Posterior vena cava (tissue), 2 donors: ENCODE data around the gene OR1M1. TPM values are rescaled to one million over a fixed set of nuclear protein-coding genes. Genes with fewer than 3 reads are reported as not detected.
"Not testable (repeated sequence)": the region's sequence is repeated elsewhere in the genome, so short reads cannot be mapped to it uniquely, and the experiment has no call there.

Source experiments
- DNase-seq: peaks from one replicate; pipeline ENCODE4 v3.0.0-alpha.2; 2020; ENCODE audit warnings: low spot score
- intact Hi-C, 2 donors: fragments of 100-400 bp; cut with DNase I; formaldehyde crosslinking; loops; one replicate each; pipeline versions ENCODE4 v1.14.1 to v1.14.2; 2022 to 2023
- long read RNA-seq, 2 donors: library from polyadenylated mRNA; unstranded; transcript quantifications; one replicate each; pipeline ENCODE4 v2.0.0, GENCODE V29; 2020 to 2021
- total RNA-seq, 2 donors: library from RNA; stranded (reverse); fragmentation: NEBNext Ultra II Directional; extraction: Animal tissue kit (Norgen Biotek cat#: 25700); gene quantifications; one replicate each; pipeline ENCODE4 v1.2.1, GENCODE V29; 2021
- donor health status: DM: yes; HTN: yes; CAD: no.
- donor health status: DM: yes; HTN: yes; CAD: no.

The OR1M1 gene
- total RNA-seq: not detected
- long read RNA-seq, donor 1: 0 reads
- long read RNA-seq, donor 2: 0 reads

- no peak for DNase-seq
- intact Hi-C loops: no loop called here
These were observed at the start of gene OR1M1 for GRCh38 chr19:9086761-9087160. TSS of gene OR1M1 (plus strand) at chr19:9087061. CDS start at chr19:9093245, 6,184 bp downstream.

GRCh38 chr19:9037400-9038062 lies 49.3 kb upstream of the OR1M1 start:
- intact Hi-C loops: no loop called here
- DNase-seq: no peak

GRCh38 chr19:9039728-9040127 lies 47.1 kb upstream of the OR1M1 start:
- intact Hi-C loops: no loop called here
- no peak for DNase-seq

GRCh38 chr19:9040131-9040530 lies 46.7 kb upstream of the OR1M1 start:
- intact Hi-C loops: no loop called here
- DNase-seq: no peak

- no peak for DNase-seq
- intact Hi-C loops: no loop called here
These were observed 45.8 kb upstream of the OR1M1 start for GRCh38 chr19:9041023-9041422.

- intact Hi-C loops: no loop called here
- DNase-seq: no peak
These were observed 43.3 kb upstream of the OR1M1 start for GRCh38 chr19:9043524-9043923.

- no peak for DNase-seq
- intact Hi-C loops: no loop called here
These were observed 42.4 kb upstream of the OR1M1 start for GRCh38 chr19:9044449-9044848.

GRCh38 chr19:9046694-9047093 lies 40.2 kb upstream of the OR1M1 start:
- intact Hi-C loops: no loop called here
- DNase-seq: no peak

GRCh38 chr19:9052894-9053293 lies 34.0 kb upstream of the OR1M1 start:
- intact Hi-C loops: no loop called here
- DNase-seq: no peak

- intact Hi-C loops, DNase-seq: not testable (repeated sequence)
These were observed 33.2 kb upstream of the OR1M1 start for GRCh38 chr19:9053674-9054073.

GRCh38 chr19:9054207-9054606 lies 32.7 kb upstream of the OR1M1 start:
- no peak for DNase-seq
- intact Hi-C loops: no loop called here

- intact Hi-C loops: no loop called here
- DNase-seq: no peak
These were observed 32.1 kb upstream of the OR1M1 start for GRCh38 chr19:9054765-9055164.

GRCh38 chr19:9056131-9056530 lies 30.7 kb upstream of the OR1M1 start:
- intact Hi-C loops, DNase-seq: not testable (repeated sequence)

GRCh38 chr19:9057505-9058258 lies 29.2 kb upstream of the OR1M1 start:
- no peak for DNase-seq
- intact Hi-C loops: no loop called here

- DNase-seq: no peak
- intact Hi-C loops: no loop called here
These were observed 27.8 kb upstream of the OR1M1 start for GRCh38 chr19:9058905-9059667.

GRCh38 chr19:9060564-9061340 lies 26.1 kb upstream of the OR1M1 start:
- intact Hi-C loops: no loop called here
- DNase-seq: no peak

- DNase-seq: no peak
These were observed 25.0 kb upstream of the OR1M1 start for GRCh38 chr19:9061879-9062278.

GRCh38 chr19:9065457-9066014 lies 21.3 kb upstream of the OR1M1 start:
- intact Hi-C loops: no loop called here
- DNase-seq: no peak

More at GRCh38 chr19:9061879-9062278, 25.0 kb upstream of the OR1M1 start:
- intact Hi-C loops: no loop called here

GRCh38 chr19:9070066-9070465 lies 16.8 kb upstream of the OR1M1 start:
- intact Hi-C loops: no loop called here
- DNase-seq: no peak
